HL-60/S4 treated with retinoic acid at 250 ng/mL for 4 days and 3 days (cell line): ENCODE data around the gene FAU.
"Not testable (repeated sequence)": the region's sequence is repeated elsewhere in the genome, so short reads cannot be mapped to it uniquely, and the experiment has no call there.

Source experiments
- in situ Hi-C: fragments of 300-500 bp; cut with MboI; formaldehyde crosslinking; loops from 2 replicates; pipeline ENCODE4 v1.7.0; 2022; ENCODE audit warnings: low sequenced_read_pairs

The FAU gene

DNA sequence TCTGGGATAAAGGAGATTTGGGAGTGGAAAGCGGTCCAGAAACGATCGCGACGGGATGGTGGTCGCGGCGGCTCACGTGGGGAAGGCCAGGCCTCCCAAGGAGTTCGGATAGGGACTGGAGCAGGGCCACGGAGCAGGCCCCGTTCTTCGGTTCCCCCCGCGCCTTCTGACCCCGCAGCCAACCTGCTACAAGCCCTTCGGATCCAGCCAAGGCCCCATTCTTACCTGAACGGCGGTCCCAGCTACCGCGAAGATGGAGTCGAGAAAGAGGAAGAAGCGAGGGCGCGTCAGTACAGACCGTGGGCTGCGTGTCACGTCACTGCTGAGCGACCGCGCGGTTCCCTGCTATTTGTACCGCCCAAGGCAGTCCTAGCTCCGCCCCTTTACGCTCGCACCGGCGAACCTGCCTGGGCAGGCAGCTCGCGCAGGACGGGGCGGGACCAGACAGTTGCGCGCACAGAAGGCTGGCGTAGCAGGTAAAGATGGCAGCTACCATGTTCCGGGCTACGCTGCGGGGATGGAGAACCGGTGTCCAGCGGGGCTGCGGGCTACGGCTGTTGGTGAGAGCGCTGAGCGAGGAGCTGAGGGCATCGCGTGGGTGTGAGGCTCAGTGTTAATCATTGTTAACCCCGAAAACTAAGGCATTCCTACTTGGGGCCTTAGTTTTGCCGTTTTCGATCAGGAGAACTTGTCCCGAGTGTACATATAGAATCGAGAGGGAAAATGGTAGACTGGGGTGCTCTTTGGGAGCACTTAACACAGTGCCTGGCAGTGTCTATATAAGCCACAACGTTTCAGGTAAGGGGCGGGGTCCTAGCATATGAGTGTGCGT is at the start of gene FAU, which contains the start of gene MRPL49:
FAU (minus strand) TSS at position 270 of the 832 bp plus-strand sequence. CDS start 321 bp downstream, outside the sequence.
MRPL49 (plus strand) TSS at position 457 of the 832 bp plus-strand sequence; CDS start at position 483, 26 bp downstream.
- in situ Hi-C loops: no loop called here

DNA sequence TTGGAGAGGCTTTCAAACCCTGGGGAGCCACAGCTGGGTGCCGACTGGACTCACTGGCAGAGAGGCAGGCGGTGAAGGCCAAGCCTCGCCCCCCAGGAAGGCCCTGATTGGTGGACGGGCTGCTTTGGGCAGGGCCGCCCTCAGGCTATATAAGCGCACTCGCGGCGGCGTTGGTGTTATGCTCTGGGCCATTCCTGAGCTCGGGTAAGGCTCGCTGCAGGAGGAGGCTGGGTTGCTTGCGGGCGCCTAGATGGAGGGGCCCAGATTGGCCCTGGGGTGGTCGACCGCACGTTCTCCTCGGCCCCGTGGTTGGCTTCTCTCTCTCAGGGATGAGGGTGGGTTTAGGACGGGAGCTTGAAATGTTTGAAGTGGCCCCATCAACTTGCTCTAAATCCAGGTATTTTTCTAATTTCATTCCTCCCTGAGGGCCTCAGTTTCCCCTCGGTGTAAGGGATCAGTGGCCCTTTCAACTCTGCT is 48.2 kb upstream of the FAU start, which contains the start of gene SPDYC:
SPDYC (plus strand) TSS at position 176 of the 477 bp plus-strand sequence. CDS start 1,125 bp downstream, outside the sequence.
- in situ Hi-C loops: no loop called here

DNA sequence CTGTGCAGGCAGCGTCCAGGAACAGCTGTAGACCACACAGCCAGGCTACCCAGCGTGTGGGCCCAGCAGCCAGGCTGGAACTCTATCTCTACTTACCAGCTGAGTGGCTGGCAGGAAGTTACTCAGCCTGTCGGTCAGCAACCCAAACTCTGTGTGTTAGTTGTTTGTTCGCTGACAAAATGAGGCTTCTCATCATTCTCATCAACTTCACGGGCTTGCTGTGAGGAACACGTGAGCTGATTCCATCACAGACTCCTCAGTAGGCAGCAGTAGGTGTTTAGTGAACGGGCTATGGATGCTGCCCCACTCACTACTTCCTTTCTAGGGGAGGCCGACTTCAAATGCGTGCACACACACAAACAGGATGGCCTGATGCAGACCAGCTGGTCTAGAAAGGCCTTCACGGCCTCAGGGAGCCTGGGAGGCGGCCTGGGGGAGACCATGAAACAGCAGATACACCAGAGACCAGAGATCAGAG is 47.3 kb upstream of the FAU start:
- in situ Hi-C loops: no loop called here

DNA sequence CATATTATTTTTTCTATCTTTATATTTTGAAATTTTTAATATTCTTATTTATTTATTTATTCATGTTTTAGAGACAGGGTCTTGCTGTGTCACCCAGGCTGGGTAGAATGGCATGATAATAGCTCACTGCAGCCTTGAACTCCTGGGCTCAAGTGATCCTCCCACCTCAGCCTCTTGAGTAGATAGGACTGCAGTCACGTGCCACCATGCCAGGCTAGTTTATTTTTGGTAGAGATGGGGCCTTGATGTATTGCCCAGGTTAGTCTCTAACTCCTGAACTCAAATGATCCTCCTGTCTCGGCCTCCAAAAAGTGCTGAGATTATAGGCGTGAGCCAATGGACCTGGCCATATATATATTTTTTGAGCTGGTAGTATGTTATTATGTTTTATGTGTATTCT is 45.7 kb upstream of the FAU start:
- in situ Hi-C loops: no loop called here

DNA sequence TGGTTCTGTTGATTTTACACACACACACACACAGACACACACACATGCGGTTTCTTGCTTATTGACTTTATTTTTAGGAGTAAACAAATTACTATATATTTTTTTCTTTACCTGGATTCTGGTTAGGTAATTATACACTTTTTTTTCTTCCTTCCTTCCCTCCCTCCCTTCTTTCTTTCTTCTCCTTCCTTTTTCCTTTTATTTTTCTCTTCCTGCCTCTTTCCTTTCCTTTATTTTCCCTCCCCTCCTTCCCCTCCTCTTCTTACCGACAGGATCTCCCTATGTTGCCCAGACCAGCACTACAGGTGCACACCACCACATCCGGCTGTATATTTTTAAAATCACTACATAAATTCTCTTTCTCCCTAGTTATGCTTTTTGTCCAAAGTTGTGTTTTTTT is 45.0 kb upstream of the FAU start:
- in situ Hi-C loops: no loop called here

DNA sequence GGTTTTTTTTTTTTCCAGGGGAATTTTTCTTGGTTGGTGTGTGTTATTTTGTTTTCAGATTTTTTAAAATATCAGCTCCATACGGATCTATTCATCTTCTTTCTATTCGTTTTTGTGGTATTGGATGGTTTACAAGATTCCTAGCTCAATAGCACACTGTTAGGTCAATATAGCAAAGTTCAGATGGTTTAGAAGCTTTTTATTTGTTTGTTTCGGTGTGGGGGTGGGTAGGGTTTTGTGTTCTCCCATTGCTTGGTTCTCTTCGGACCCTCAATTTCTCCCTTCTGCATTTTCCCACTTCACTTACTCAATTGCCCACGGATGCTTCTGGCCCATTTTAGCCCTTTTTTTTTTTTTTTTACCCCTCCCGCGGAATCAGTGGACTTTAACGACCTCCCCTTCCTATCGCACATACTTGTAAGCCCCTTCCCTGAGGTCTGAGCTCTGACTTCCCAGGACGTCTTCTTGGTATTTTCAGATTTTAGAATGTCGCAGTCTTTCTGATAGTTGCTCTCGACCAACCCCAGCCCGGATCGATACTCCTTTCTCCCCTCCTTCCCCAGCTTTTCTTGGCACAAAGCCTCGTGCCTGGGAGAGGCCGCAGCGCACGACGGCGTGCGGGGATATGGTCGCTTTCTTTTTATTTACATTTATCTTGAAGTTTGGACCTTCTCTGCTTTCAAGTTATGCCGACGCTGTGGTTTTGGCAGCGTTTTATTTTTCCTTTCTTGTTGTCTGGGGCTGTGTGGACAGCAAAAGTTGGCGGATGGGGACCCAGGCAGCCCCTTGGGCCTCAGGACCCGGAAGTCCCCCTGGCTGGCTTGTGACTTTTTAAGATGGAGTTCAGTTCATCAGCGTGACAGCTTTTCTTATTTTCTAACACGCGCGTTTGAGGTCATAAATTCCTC is 43.7 kb upstream of the FAU start:
- in situ Hi-C loops: no loop called here

DNA sequence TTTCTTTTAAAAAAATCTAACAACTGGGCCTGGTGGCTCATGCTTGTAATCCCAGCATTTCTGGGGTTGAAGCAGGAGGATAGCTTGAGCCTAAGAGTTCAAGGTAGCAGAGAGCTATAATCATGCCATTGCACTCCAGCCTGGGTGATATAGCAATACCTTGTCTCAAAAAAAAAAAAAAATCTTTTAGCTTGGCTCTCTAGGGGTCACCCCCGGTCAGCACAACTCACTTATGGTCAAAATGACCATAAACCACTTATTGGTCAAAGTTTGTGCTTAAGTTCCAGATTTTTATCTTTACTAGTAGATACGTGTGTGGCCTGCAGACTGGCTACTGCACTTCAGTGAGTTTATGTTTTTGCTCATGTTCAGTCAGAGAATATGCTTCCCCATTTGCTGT is 41.8 kb upstream of the FAU start:
- in situ Hi-C loops: no loop called here

DNA sequence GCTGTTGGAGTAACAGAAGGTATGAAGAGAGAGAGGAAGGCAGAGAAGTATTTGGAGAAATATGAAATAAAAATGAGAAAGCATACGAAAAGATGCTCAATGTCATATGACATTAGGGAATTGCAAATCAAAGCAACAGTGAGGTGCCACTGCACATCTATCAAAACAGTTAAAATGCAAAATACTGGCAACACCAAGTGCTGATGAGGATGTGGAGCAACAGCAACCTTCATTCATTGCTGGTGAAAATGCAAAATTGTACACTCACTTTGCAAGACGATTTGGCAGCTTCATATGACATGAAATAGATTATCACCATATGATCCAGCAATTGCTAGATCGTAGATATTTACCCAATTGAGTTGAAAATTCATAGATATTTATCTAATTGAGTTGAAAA is 38.7 kb upstream of the FAU start:
- in situ Hi-C loops: no loop called here

DNA sequence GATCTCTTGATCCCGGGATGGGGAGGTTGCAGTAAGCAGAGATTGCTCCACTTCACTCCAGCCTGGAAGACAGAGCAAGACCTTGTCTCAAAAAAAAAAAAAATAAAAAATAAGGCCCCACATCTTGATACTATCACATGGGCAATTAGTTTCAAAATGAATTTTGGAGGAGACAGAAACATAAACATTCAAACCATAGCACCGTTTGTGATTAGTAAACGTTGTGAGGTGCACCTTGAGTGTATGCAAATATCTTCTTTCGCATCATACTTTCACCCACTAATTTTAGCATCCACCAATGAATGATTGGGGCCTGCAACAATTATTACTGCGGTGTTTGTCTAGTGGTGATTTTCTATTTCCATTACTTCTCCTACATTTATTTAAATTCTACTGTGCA is 37.1 kb upstream of the FAU start:
- in situ Hi-C loops: no loop called here

DNA sequence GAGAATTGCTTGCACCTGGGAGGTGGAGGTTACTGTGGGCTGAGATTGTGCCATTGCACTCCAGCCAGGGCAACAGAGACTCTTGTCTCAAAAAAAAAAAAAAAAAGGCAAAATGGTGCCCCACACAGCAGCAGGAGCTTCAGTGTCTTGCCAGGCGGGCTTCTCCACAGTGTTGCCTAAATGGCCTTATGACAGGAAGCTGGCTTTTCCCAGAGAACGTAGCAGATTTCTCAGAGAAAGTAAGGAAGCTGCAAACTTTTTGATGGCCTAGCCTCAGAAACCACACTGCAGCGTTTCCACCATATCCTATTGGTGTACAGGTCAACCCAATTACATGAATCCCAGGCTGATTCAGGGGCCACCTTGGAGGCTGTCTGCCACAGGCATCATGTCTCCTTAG is 35.4 kb upstream of the FAU start:
- in situ Hi-C loops: no loop called here

DNA sequence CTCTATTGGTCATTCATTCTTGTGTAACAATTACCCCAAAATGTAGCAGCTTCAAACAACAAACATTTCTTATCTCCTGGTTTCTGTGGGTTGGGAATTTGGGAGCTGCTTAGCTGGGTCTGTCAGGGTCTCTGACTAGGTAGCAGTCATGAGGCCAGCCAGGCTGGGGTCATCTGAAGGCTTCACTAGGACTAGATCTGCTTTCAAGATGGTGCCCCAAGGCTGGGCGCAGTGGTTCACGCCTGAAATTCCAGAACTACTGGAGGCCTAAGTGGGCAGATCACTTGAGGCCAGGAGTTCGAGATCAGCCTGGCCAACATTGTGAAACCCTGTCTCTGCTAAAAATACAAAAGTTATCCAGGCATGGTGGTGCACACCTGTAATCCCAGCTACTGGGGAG is 35.0 kb upstream of the FAU start:
- in situ Hi-C loops: no loop called here

DNA sequence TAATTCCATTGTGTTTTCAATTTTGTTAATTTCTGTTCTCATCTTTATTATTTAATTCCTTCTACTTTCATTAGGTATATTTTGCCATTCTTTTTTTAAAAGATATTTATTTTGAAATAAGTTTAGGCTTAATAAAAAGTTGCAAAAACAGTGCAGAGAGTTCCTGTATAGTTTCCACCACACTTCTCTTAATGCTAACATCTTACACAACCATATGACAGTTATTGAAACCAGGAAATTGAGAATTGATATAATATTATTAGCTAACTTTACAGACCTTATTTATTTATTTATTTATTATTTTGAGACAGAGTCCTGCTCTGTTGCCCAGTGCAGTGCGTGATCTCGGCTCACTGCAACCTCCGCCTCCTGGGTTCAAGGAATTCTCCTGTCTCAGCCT is 34.3 kb upstream of the FAU start:
- in situ Hi-C loops: no loop called here

DNA sequence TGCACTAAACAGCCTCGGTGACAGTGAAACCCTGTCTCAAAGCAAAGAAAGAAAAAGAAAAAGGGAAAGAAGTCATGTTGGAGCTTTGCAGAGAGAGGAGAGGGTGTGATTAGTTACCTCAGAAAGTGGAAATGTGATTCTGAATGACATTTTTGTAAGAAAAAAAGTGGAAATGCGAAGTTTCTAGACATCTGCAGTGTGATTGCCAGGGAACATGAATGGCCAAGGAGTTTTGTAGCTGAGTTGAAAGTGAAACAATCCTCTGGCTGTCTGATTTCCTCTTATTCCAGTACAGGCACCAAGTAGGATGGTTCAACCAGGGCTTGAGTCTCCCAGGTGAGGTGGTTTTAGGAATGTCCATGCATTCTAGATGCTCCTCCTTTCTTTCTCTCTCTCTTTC is 30.2 kb upstream of the FAU start:
- in situ Hi-C loops: no loop called here

DNA sequence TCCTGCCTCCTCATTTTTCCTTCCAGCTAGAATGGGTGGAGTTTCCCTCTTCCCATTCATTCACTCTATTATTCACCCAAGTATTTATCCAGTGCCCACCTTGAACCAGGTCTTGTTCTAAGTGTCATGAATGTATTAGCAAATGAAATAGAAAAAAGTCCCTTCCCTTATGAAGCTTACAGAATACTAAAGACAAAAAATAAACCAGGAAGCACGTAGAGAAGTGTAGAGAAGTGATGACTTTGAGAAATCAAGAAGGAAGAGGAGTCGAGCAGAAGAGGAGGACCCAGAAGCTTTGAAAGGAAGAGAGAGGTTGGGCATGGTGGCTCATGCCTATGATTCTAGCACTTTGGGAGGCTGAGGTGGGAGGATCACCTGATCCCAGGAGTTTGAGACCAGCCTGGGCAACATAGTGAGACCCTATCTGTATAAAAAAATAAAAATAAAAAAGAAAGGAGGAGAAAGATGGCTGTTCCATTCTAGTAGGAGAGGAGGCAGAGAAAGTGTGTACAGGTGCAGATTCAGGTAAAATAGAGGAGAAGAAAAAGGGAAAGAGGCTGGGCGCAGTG is 29.5 kb upstream of the FAU start:
- in situ Hi-C loops: no loop called here

DNA sequence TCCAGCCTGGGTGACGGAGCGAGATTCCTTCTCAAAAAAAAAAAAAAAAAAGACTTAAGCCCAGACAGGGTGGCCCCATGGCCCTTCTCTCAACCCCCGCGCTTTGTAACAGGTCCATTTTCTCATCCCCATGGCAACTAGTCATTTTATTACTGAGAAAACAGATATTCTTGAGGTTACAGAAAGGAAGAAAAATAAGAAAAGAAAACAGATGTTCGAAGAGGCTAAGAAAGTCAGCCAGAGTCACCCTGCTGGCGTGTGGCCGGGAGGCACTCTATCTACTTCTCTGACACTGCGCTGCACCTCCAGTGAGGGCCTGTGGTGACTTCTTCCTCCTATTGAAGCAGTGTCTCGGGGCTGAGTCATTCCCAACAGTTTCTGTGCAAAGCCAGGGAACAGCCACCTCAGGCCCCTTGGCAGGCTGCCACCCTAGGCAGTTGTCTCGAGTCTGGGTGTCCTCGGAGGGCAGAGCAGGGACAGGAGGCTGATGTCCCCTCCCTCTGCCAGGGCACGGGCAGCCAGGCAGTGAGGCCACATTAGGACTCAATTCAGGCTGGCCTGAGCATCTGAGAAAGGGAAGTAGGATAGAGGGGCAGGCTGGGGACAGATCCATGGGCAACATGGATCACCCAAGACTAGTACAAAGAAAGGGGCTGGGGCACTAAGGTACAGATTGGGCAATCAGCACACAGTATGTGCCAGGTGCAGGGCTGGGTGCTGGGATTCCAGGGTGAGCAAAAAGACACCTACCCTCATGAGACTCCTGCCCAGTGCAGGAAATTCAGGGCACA is 28.8 kb upstream of the FAU start:
- in situ Hi-C loops: no loop called here

DNA sequence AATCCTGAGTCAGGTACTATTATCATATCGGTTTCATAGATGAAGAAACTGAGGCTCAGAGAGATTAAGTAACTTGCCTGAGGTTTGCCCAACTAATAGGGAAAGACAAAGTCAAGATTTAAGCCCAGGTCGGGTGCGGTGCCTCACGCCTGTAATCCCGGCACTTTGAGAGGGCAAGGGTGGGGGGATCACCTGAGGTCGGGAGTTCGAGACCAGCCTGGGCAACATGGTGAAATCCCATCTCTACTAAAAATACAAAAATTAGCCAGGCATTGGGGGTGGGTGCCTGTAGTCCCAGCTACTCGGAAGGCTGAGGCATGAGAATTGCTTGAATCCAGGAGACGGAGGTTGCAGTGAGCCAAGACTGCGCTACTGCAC is 28.2 kb upstream of the FAU start:
- in situ Hi-C loops: not testable (repeated sequence)

DNA sequence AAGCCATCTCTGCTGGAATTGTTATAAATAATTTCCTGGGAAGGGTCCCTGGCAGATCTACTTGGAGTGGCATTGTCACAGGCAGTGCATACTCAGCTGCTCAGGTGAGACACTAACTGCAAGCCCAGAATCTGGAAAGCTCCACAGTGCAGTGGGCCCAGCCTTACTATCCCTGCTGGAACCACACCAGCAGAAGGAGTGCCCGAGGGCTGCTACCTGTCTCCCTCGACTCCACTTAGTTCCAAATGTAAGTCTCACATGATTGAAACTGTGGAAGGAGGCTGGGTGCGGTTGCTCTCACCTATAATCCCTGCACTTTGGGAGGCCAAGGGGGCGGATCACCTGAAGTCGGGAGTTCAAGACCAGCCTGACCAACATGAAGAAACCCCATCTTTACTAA is 26.7 kb upstream of the FAU start:
- in situ Hi-C loops: no loop called here

DNA sequence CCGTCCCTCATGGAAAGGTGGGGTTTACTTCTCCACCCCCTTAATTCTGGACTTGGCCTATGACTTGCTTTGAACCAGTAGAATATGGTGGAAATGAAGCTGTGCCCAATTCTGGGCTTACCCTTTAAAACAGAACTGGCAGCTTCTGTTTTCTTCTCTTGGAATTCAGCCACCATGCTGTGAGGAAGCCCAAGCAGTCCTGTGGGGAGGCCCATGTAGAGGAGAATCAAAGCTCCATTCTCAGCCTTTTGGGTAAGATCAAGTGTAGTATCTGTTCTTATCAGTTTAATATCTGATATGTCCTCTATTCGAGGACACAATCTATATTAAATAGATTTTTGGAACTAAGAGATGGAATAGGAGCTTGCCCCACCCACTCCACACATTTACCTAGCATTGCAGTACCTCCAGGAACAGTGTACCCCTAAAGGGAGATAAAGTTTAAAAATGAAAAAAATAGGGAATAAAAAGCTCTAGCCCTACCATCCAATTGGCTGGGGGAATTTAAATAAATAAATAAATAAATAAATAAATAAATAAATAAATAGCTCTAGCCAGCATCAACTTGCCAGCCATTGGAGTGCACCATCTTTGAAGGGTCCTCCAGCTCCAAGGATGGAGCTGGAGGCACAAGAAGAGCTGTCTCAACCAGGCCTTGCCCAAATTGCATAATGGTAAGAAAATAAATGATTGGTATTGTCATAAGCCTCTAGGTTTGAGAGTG is 25.6 kb upstream of the FAU start:
- in situ Hi-C loops: no loop called here

DNA sequence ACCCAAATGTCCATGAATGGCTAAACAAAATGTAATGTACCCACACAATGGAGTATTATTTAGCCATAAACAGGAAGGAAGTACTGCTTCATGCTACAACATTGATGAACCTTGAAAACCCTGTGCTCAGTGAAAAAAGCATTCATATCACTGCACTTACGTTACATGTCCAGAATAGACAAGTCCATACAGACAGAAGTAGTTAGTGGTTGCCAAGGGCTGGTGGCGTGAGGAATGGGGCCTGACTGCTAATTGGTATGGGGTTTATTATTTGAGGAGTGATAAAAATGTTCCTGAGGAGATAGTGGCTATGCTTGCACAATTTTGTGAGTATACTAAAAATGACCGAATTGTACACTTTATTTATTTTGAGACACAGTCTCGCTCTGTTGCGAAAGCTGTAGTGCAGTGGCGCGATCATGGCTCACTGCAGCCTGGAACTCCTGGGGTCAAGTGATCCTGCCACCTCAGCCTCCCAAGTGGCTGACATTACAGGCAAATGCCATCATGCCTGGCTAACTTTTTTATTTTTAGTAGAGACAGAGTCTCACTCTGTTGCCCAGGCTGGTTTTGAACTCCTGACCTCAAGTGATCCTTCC is 20.1 kb upstream of the FAU start:
- in situ Hi-C loops: no loop called here
